Stomach (tissue), 4 donors: ENCODE results near the gene TBC1D20.

Source experiments
- CTCF ChIP-seq, 7 experiments: fragments of 450-650 bp in 4 of 7; fragments of 200-600 bp in 3 of 7; sonication (generic) in 3 of 7; IDR thresholded peaks; one replicate each; pipeline ENCODE4 v1.5.1; 2016 to 2019; ENCODE audit warnings: antibody characterized with exemption in 7 of 7, control low read depth in 2 of 7, mild to moderate bottlenecking in 1 of 7
- POLR2A ChIP-seq, 4 donors: fragments of 450-650 bp; IDR thresholded peaks; one replicate each; pipeline ENCODE4 v1.6.1; 2016; ENCODE audit warnings: antibody characterized with exemption in 4 of 4, control low read depth in 2 of 4, mild to moderate bottlenecking in 1 of 4, moderate library complexity in 1 of 4
- POLR2AphosphoS5 ChIP-seq, 3 donors: sonication (generic); formaldehyde crosslinking; IDR thresholded peaks; one replicate each; pipeline ENCODE4 v1.6.1; 2016; ENCODE audit warnings: antibody characterized with exemption in 3 of 3

GRCh38 chr20:391041-391711 lies 71.2 kb downstream of the TBC1D20 start:
- TF ChIP-seq POLR2A (IDR thresholded peaks at IDR 0.05) = no peak
- no peak for TF ChIP-seq CTCF (IDR thresholded peaks at IDR 0.05)
- no peak for TF ChIP-seq POLR2AphosphoS5 (IDR thresholded peaks at IDR 0.05)
